HCT116 (cell line): ENCODE results near the gene KCNK1. TPM values are rescaled to one million over a fixed set of nuclear protein-coding genes. Genes with fewer than 3 reads are reported as not detected.
A peak's percentile ranks its signal among the peaks of the same experiment; 100 is the strongest.

ENCODE experiments used
- ATAC-seq: fragments of 200-7000 bp; cut with Tn5 transposase; 2 replicates; pipeline ENCODE4 v1.9.1; 2020; ENCODE audit warnings: mild to moderate bottlenecking, moderate library complexity
- BruUV-seq: library from RNA; stranded (reverse); fragments of 400-500 nt; replicated peaks from 2 replicates; lab custom pipeline; 2021; lab: Mats Ljungman, UMichigan
- CTCF ChIA-PET: fragments of 300-600 bp; sonication (Branson Sonifier 250); formaldehyde crosslinking; loops from one replicate; lab custom pipeline; 2021; ENCODE audit warnings: antibody characterized with exemption; lab: Charles Lee
- POLR2A ChIA-PET: fragments of 300-600, 350-600 bp; sonication (Branson Sonifier 250); formaldehyde crosslinking; loops from one replicate; lab custom pipeline; 2021; ENCODE audit warnings: antibody characterized with exemption; lab: Charles Lee
- RAD21 ChIA-PET, 2 experiments: fragments of 300-600 bp; sonication (Branson Sonifier 250); formaldehyde crosslinking; loops; one replicate each; lab custom pipeline; 2023; ENCODE audit warnings: low total read pairs in 2 of 2; ENCODE audit not compliant: uncharacterized antibody in 2 of 2, unreplicated experiment in 2 of 2, low non-redundant PET in 1 of 2; lab: Charles Lee
- DNase-seq: peaks from one replicate; pipeline ENCODE4 v3.0.0-alpha.2; 2010; ENCODE audit warnings: low read depth, low spot score
- H2AFZ ChIP-seq: fragments of 200-600 bp; shearing (Covaris generic), sonication (generic); 2 replicates; pipeline ENCODE4 v1.6.1; 2017; ENCODE audit warnings: low read depth, mixed run types, mixed read lengths, antibody characterized with exemption, low read length; ENCODE audit not compliant: poor library complexity, severe bottlenecking
- H3K27ac ChIP-seq: 2 replicates; pipeline ENCODE4 v1.5.1; 2012; ENCODE audit warnings: low read depth, low read length
- H3K27me3 ChIP-seq: fragments of 200-600 bp; sonication (generic); 2 replicates; pipeline ENCODE4 v1.6.1; 2016; ENCODE audit warnings: mixed run types, low read length, mixed read lengths; ENCODE audit not compliant: insufficient read depth
- H3K36me3 ChIP-seq, 2 experiments: fragments of 200-500 bp in 1 of 2; fragments of 200-600 bp in 1 of 2; sonication (Bioruptor generic) in 1 of 2; sonication (generic) in 1 of 2; 2 replicates each; pipeline versions ENCODE4 v1.5.1 to v1.6.1; 2014 to 2016; ENCODE audit warnings: low read length in 2 of 2, inconsistent platforms in 1 of 2, mixed read lengths in 1 of 2, mixed run types in 1 of 2; ENCODE audit not compliant: insufficient read depth in 2 of 2, control insufficient read depth in 1 of 2
- H3K4me1 ChIP-seq, 2 experiments: fragments of 200-600 bp in 1 of 2; sonication (generic) in 1 of 2; 2 replicates each; pipeline versions ENCODE4 v1.5.1 to v1.6.1; 2012 to 2017; ENCODE audit warnings: low read length in 2 of 2, inconsistent platforms in 1 of 2, mild to moderate bottlenecking in 1 of 2, mixed read lengths in 1 of 2, mixed run types in 1 of 2, moderate library complexity in 1 of 2; ENCODE audit not compliant: insufficient read depth in 2 of 2, control insufficient read depth in 1 of 2
- H3K4me2 ChIP-seq: fragments of 200-600 bp; sonication (generic); 2 replicates; pipeline ENCODE4 v1.6.1; 2017; ENCODE audit warnings: mixed run types, low read length, mixed read lengths
- H3K4me3 ChIP-seq, 2 experiments: fragments of 200-600 bp in 1 of 2; sonication (generic) in 1 of 2; replicated peaks in 1 of 2; 2 replicates each; pipeline ENCODE4 v1.5.1; 2011 to 2016; ENCODE audit warnings: low read length in 2 of 2, control low read depth in 1 of 2, low read depth in 1 of 2, mild to moderate bottlenecking in 1 of 2, mixed read lengths in 1 of 2, mixed run types in 1 of 2
- H3K79me2 ChIP-seq: fragments of 200-600 bp; sonication (generic); 2 replicates; pipeline ENCODE4 v1.6.1; 2017; ENCODE audit warnings: mild to moderate bottlenecking, mixed run types, low read length, moderate library complexity, mixed read lengths; ENCODE audit not compliant: insufficient read depth
- H3K9ac ChIP-seq: fragments of 200-600 bp; sonication (generic); 2 replicates; pipeline ENCODE4 v1.6.1; 2016; ENCODE audit warnings: low read length, mixed read lengths
- H3K9me2 ChIP-seq: fragments of 200-600 bp; sonication (generic), shearing (Covaris generic); 2 replicates; pipeline ENCODE4 v1.6.1; 2017; ENCODE audit warnings: mixed run types, mild to moderate bottlenecking, moderate library complexity; ENCODE audit not compliant: insufficient read depth
- H3K9me3 ChIP-seq, 2 experiments: fragments of 200-500 bp in 1 of 2; fragments of 200-600 bp in 1 of 2; sonication (Bioruptor generic) in 1 of 2; sonication (generic) in 1 of 2; 2 replicates each; pipeline ENCODE4 v1.6.1; 2014 to 2017; ENCODE audit warnings: low read length in 2 of 2, mixed read lengths in 2 of 2, inconsistent platforms in 1 of 2, low read depth in 1 of 2, mild to moderate bottlenecking in 1 of 2, mixed run types in 1 of 2, moderate library complexity in 1 of 2; ENCODE audit not compliant: control insufficient read depth in 1 of 2, insufficient read depth in 1 of 2
- H4K20me1 ChIP-seq: fragments of 200-600 bp; sonication (generic), shearing (Covaris generic); 2 replicates; pipeline ENCODE4 v1.6.1; 2017; ENCODE audit warnings: mixed run types, mild to moderate bottlenecking, moderate library complexity; ENCODE audit not compliant: insufficient read depth
- EGR1 ChIP-seq: IDR thresholded peaks from 2 replicates; pipeline ENCODE4 v1.6.1; 2012; ENCODE audit warnings: low read depth
- ELF1 ChIP-seq: IDR thresholded peaks from 2 replicates; pipeline ENCODE4 v1.6.1; 2012; ENCODE audit warnings: low read depth, borderline replicate concordance
- POLR2A ChIP-seq: IDR thresholded peaks from 2 replicates; pipeline ENCODE4 v1.7.0; 2011; ENCODE audit warnings: borderline replicate concordance; ENCODE audit not compliant: insufficient read depth, insufficient read length; ENCODE audit errors: extremely low read depth
- SIN3A ChIP-seq: IDR thresholded peaks from 2 replicates; pipeline ENCODE4 v1.6.1; 2012; ENCODE audit warnings: low read depth
- intact Hi-C: fragments of 100-400 bp; cut with micrococcal nuclease; formaldehyde crosslinking; loops from 2 replicates; pipeline ENCODE4 v1.10.0; 2022
- total RNA-seq: library from RNA; stranded (reverse); gene quantifications from one replicate; pipeline ENCODE4 v1.2.1, GENCODE V29; 2021; ENCODE audit not compliant: unreplicated experiment
- TF ChIP-seq, protein P1 (sequence below): IDR thresholded peaks from 2 replicates; pipeline ENCODE4 v1.6.1; 2011; ENCODE audit warnings: mild to moderate bottlenecking, low read length, moderate library complexity; ENCODE audit not compliant: insufficient replicate concordance; ENCODE audit errors: extremely low read depth
- TF ChIP-seq, protein P2 (sequence below): IDR thresholded peaks from 2 replicates; pipeline ENCODE4 v1.6.1; 2012

The KCNK1 gene
- total RNA-seq, 1 experiment from 2014 or later: 28.4 TPM

DNA sequence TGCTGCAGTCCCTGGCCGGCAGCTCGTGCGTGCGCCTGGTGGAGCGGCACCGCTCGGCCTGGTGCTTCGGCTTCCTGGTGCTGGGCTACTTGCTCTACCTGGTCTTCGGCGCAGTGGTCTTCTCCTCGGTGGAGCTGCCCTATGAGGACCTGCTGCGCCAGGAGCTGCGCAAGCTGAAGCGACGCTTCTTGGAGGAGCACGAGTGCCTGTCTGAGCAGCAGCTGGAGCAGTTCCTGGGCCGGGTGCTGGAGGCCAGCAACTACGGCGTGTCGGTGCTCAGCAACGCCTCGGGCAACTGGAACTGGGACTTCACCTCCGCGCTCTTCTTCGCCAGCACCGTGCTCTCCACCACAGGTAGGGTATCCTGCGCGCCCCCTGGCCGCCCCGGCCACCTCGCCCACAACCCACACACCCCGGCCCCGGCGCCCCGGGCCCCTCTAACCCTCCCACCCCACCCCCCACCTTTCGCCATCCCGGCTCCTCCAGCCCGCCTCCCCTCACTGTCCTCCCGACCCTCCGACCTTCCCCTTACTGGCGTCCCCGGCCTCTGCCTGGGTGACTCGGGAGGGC is 352 bp downstream of the KCNK1 start (continued):
- TF ChIP-seq, protein P1, sequence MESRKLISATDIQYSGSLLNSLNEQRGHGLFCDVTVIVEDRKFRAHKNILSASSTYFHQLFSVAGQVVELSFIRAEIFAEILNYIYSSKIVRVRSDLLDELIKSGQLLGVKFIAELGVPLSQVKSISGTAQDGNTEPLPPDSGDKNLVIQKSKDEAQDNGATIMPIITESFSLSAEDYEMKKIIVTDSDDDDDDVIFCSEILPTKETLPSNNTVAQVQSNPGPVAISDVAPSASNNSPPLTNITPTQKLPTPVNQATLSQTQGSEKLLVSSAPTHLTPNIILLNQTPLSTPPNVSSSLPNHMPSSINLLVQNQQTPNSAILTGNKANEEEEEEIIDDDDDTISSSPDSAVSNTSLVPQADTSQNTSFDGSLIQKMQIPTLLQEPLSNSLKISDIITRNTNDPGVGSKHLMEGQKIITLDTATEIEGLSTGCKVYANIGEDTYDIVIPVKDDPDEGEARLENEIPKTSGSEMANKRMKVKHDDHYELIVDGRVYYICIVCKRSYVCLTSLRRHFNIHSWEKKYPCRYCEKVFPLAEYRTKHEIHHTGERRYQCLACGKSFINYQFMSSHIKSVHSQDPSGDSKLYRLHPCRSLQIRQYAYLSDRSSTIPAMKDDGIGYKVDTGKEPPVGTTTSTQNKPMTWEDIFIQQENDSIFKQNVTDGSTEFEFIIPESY: no peak
- no peak for TF ChIP-seq ELF1
- TF ChIP-seq, protein P2, sequence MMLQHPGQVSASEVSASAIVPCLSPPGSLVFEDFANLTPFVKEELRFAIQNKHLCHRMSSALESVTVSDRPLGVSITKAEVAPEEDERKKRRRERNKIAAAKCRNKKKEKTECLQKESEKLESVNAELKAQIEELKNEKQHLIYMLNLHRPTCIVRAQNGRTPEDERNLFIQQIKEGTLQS: no peak
- TF ChIP-seq EGR1: no peak

DNA sequence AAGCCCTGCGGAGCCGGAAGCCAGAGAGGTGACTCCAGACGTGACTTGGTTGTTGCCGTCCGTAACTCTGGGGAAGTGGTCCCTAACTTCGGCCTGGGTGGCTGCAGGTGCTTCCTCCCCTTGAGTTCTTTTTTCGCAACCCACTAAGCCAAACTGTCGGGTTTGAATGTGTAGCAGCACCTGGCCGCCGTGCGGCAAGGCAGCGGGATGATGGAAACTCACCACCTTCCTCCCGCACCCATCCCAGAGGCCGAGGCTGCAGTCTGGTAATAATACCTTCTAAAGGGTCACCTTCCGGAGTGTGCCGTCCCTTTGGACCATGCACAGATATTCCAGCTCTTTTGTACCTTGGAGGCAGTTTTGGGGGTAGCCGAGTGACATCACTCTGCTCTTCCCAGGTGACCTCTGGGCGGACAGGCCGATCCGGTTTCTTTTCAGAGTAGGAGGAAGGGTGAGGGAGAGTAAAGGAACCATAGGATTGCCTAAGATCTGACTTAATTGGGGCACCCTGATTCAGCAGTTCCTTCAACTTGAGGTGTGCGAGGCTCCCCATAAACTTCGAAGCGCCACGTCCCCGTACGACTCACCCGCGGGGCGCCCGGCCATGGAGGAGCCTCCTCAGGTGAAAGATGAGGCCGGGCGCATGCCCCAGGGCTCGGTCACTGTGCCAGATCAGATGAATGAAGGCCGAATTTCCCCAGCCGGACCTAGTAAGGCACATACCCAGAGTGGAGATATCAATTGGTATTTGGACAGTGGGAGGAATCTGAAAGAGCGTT is 1.0 kb downstream of the KCNK1 start:
- Histone ChIP-seq H3K79me2 (peaks cover 51% of the 10 kb centered on the region), H3K4me2 (peak overlapping the region; percentile 79), H3K9me3 (no peaks in the 10 kb centered on the region), H4K20me1 (no peaks in the 10 kb centered on the region), H3K4me1 (peaks cover 9 to 21% of the 10 kb centered on the region in 2 experiments), H3K9me2 (no peaks in the 10 kb centered on the region), H3K27ac (peak overlapping the region; percentile 91), H3K27me3 (no peaks in the 10 kb centered on the region), H3K36me3 (no peaks in the 10 kb centered on the region; a peak in 1 of 4 replicates), H3K4me3 (peak overlapping the region; percentile 84 to 96), H2AFZ (no peak overlapping the region), H3K9ac (peak overlapping the region; percentile 85)
- POLR2A ChIA-PET: no interaction called here
- CTCF ChIA-PET: no interaction called here
- ATAC-seq (peak; percentile 21), DNase-seq (no peak)
- intact Hi-C loops: no loop called here
- BruUV-seq: no TSS peak
- RAD21 ChIA-PET: no interaction called here
- TF ChIP-seq POLR2A: no peak
- TF ChIP-seq SIN3A: peak; percentile 47; the same call in 1 of the 2 replicates
